SU-DHL-6 (cell line): Measurements from ENCODE around the gene AOAH.

Experiments
- H2AFZ ChIP-seq: fragments of 200-600 bp; sonication (generic); 2 replicates; pipeline ENCODE4 v1.6.1; 2014; ENCODE audit warnings: low read depth, mild to moderate bottlenecking, moderate library complexity, mixed read lengths, antibody characterized with exemption, low read length; ENCODE audit not compliant: severe bottlenecking
- H3F3A ChIP-seq: fragments of 200-600 bp; shearing (Covaris generic); 2 replicates; pipeline ENCODE4 v1.6.0; 2016; ENCODE audit warnings: antibody characterized with exemption, mild to moderate bottlenecking; ENCODE audit not compliant: insufficient read depth
- H3K27ac ChIP-seq: fragments of 200-600 bp; sonication (generic); 2 replicates; pipeline ENCODE4 v1.5.1; 2016; ENCODE audit warnings: low read depth, mild to moderate bottlenecking, low read length, moderate library complexity, mixed read lengths
- H3K27me3 ChIP-seq: fragments of 200-600 bp; sonication (generic), shearing (Covaris generic); 2 replicates; pipeline ENCODE4 v1.6.0; 2014; ENCODE audit warnings: mild to moderate bottlenecking, low read length
- H3K36me3 ChIP-seq: fragments of 200-600 bp; sonication (generic); 2 replicates; pipeline ENCODE4 v1.6.1; 2014; ENCODE audit warnings: mild to moderate bottlenecking, low read length, mixed read lengths
- H3K4me2 ChIP-seq: fragments of 300-600, 200-600 bp; shearing (Covaris generic), sonication (generic); 2 replicates; pipeline ENCODE4 v1.6.0; 2014; ENCODE audit warnings: low read length, low read depth, mild to moderate bottlenecking; ENCODE audit not compliant: poor library complexity, severe bottlenecking
- H3K4me3 ChIP-seq: fragments of 200-600 bp; sonication (generic); 2 replicates; pipeline ENCODE4 v1.5.1; 2014; ENCODE audit warnings: antibody characterized with exemption, low read length, mild to moderate bottlenecking, mixed read lengths; ENCODE audit not compliant: insufficient read depth, poor library complexity, severe bottlenecking
- H3K79me2 ChIP-seq: fragments of 200-600 bp; sonication (generic); 2 replicates; pipeline ENCODE4 v1.6.1; 2014; ENCODE audit warnings: mild to moderate bottlenecking, low read length, moderate library complexity; ENCODE audit not compliant: insufficient read depth
- H3K9ac ChIP-seq: fragments of 200-600 bp; sonication (generic); 2 replicates; pipeline ENCODE4 v1.7.0; 2014; ENCODE audit warnings: mild to moderate bottlenecking, low read length
- H3K9me2 ChIP-seq: fragments of 200-600 bp; sonication (generic); replicated peaks from 2 replicates; pipeline ENCODE4 v1.6.1; 2014; ENCODE audit warnings: low read length; ENCODE audit not compliant: insufficient read depth
- H3K9me3 ChIP-seq: fragments of 200-600 bp; sonication (generic); 2 replicates; pipeline ENCODE4 v1.6.1; 2014; ENCODE audit warnings: low read length, mixed read lengths; ENCODE audit not compliant: insufficient read depth
- H4K20me1 ChIP-seq: fragments of 200-600 bp; sonication (generic); 2 replicates; pipeline ENCODE4 v1.6.1; 2014; ENCODE audit warnings: low read depth, mild to moderate bottlenecking, antibody characterized with exemption, low read length, moderate library complexity, mixed read lengths
- CTCF ChIP-seq: fragments of 200-600 bp; sonication (generic); IDR thresholded peaks from one replicate; pipeline ENCODE4 v1.5.1; 2017; ENCODE audit warnings: antibody characterized with exemption, mild to moderate bottlenecking, low read length, moderate library complexity; ENCODE audit not compliant: insufficient read depth, poor library complexity, severe bottlenecking
- EZH2phosphoT487 ChIP-seq: fragments of 200-600 bp; sonication (generic), shearing (Covaris generic); conservative IDR thresholded peaks from 2 replicates; pipeline ENCODE4 v1.6.1; 2018; ENCODE audit warnings: mild to moderate bottlenecking, antibody characterized with exemption, low read length, moderate library complexity, mixed read lengths

AOAH gene

GRCh38 chr7:36533717-36534116 is 190.6 kb downstream of the AOAH start:
- Histone ChIP-seq H3F3A (no peaks in the 10 kb centered on the region), H3K27me3 (no peaks in the 10 kb centered on the region), H3K79me2 (no peaks in the 10 kb centered on the region), H3K4me3 (no peak overlapping the region), H3K9me2 (no peaks in the 10 kb centered on the region), H2AFZ (no peak overlapping the region), H3K9me3 (no peaks in the 10 kb centered on the region), H3K27ac (no peak overlapping the region), H3K36me3 (no peaks in the 10 kb centered on the region), H3K4me2 (no peak overlapping the region), H3K9ac (no peak overlapping the region), H4K20me1 (no peaks in the 10 kb centered on the region)
- TF ChIP-seq CTCF: no peak
- TF ChIP-seq EZH2phosphoT487: no peak

GRCh38 chr7:36532981-36533499 is 191.3 kb downstream of the AOAH start:
- Histone ChIP-seq H3K79me2 (no peaks in the 10 kb centered on the region), H3F3A (no peaks in the 10 kb centered on the region)

GRCh38 chr7:36531951-36532350 is 192.3 kb downstream of the AOAH start:
- Histone ChIP-seq H3K36me3 (no peaks in the 10 kb centered on the region), H3K27me3 (no peaks in the 10 kb centered on the region), H2AFZ (no peak overlapping the region), H3F3A (no peaks in the 10 kb centered on the region), H4K20me1 (no peaks in the 10 kb centered on the region), H3K4me3 (no peak overlapping the region), H3K9ac (no peak overlapping the region), H3K9me3 (no peaks in the 10 kb centered on the region), H3K27ac (no peak overlapping the region), H3K9me2 (no peaks in the 10 kb centered on the region), H3K79me2 (no peaks in the 10 kb centered on the region), H3K4me2 (no peak overlapping the region)
- TF ChIP-seq CTCF (no peak), EZH2phosphoT487 (no peak)

More at GRCh38 chr7:36532981-36533499, 191.3 kb downstream of the AOAH start:
- H3K9me3 ChIP-seq: no peaks in the 10 kb centered on the region
- H3K27ac ChIP-seq: no peak overlapping the region
- no peaks in the 10 kb centered on the region for H3K9me2 ChIP-seq
- no peak overlapping the region for H3K4me2 ChIP-seq
- H2AFZ ChIP-seq: no peak overlapping the region
- H3K9ac ChIP-seq: no peak overlapping the region
- TF ChIP-seq EZH2phosphoT487 (no peak), CTCF (no peak)
- no peak overlapping the region for H3K4me3 ChIP-seq
- no peaks in the 10 kb centered on the region for H3K36me3 ChIP-seq
- H4K20me1 ChIP-seq: no peaks in the 10 kb centered on the region
- H3K27me3 ChIP-seq: no peaks in the 10 kb centered on the region
